HG02852 (cell line): ENCODE data around the gene RNASET2.
"Not testable (repeated sequence)": the region's sequence is repeated elsewhere in the genome, so short reads cannot be mapped to it uniquely, and the experiment has no call there.

Experiments
- ATAC-seq: cut with Tn5 transposase; IDR thresholded peaks from one replicate; pipeline ENCODE4 v1.9.1; 2021; ENCODE audit warnings: mild to moderate bottlenecking, moderate library complexity; ENCODE audit not compliant: unreplicated experiment

Gene RNASET2

DNA sequence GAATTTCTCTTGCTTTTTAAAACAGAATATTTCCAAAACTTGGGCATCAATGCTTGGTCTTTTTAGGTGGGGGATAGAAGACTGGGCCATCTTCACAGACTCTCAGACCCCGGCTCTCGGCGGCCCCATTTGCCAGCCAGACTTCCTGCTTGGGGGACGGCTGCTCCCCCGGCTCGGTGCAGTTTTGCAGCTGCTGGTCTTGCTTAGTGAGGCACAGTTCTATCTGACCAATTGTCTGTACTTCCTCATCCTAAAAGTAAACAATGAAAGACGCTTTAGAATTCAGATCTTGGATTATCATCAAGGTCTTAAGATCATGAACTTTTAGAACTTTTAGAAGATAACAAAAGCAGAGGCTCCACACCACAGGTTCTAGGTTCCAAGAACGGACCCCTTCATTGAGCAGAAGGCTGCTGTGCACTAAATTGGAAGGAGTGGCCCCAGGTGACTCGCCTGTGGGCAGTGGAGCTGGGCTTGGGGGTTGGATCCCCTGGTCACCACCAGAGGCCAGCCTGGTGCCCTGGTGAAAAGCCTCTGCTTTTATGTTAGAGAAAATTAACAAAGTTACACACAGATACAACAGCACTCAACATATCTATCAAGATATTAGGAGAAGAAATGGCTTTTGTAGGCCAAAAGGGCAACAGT, 26.7 kb downstream of the RNASET2 start:
- ATAC-seq, result no peak

DNA sequence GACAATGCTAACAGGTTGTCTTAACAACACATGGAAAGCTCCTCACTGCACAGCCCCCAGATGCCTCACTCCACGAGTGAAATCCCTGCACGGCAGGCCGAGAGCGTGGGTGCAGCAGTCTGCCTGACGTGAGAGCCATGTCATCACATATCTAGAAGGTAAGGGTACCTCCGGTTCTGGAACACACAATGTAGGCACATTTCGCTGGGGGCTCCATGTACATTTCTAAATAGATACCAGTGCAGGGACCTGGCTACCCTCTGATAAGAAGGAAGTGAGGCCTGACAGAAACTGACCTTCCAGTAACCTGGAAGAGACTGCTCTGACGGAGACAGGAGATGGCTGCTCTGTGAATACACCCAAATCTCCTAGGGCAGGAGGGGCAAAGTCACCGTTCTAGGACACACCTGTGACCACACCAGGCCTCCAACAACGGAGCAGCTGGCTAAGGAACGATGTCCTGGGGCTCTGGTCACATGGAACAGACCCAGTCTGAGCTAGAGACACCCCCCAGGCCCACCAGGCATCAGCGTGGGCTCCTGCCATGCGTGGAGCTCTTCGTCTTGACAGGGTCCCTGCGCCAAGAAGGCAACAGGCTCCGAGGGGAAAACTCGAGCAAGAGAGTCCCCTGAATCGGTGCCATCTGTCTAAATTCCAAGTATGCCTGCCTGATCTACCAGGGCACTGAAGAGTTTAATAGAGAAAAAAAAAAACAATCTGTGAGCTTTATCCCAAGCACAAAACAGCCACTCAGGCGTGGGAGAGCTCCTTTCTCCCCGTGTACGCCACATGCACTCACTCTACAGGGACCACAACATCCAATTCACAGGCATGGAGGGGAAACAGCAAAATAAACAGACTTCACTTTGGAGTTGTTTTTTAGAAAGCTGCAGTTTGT, 27.5 kb downstream of the RNASET2 start:
- no peak for ATAC-seq

DNA sequence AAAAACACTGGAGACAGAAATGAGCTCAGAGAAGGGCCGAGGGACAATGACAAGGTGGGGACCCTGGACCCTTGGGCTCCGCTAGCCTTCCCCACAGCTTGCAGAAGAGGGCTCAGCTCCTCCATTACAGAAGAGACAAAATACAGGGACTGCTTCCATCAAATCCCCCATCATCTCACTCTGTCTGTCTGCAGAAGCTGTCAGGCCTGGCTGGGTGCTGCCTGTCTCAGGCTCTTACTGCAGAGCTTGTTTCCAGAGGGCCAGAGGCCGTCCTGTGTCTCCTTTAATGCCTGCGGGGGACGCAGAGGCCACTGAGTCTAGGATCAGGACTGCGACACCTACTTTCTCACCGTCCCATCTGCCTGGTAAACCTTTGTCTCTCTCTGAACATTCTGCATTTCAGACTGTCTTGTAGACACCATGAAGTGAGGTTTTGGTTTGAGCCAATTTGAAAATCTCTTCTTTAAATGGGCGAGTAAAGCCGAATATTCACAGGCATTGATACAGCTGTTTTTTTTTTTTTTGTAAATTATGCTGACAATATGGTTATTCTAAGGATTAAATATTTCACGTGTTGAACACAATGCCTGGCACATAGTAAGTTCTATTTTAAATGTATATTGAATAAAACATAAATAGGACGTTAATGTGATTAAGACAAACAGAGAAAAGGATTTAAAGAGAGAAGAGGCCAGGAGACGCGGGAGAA, 28.3 kb downstream of the RNASET2 start:
- ATAC-seq, result no peak

DNA sequence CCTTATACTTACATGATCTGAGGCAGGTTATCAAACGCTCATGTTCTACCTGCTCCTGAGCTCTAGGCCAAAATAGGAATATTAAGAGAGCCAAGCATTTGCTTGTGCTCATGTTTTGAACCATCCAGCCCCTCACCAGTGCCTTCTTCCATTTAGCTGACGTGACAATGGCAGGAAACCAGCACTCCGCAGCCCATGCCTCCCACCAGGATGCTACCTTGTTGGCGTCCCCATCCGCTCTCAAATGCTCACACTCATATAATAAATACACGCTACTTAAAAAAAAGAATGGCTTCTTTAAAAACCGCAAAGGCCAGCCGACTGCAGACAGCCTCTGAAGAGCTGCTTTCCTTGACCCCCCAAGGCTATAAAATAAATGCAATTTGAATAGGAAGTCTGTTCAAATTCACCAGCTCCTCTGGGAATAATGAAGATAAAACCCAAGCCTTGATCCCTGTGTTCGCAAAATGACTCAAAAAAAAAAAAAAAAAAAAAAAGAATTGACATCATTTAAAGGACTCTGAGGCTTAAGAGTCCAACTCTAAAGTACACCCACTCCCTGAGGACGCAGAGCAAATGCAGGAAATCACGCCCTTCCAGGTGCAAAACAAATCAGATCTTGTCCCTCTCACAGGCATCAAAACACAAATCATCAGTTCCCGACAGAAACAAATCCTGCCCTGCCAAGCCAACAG, 29.0 kb downstream of the RNASET2 start:
- ATAC-seq, result no peak

DNA sequence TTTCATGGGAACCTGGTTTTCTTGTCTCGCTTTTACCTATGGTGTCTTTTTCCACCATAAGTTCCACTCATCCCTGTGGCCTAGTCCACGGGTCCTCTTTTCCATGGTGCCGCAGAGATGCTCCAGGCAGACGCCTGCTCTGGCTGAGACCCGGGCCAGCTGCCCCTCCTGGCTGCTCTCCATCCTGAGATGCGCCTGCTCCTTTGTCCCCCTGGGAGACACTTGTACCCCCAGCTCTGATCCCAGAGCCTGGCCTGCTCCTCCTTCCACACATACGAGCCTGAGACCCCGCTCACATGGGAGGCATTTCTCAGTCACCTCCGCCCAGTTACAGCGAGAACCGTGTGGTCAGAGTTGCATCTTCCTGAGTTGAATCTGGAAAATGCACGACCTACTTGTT, 29.6 kb downstream of the RNASET2 start:
- ATAC-seq, result no peak

DNA sequence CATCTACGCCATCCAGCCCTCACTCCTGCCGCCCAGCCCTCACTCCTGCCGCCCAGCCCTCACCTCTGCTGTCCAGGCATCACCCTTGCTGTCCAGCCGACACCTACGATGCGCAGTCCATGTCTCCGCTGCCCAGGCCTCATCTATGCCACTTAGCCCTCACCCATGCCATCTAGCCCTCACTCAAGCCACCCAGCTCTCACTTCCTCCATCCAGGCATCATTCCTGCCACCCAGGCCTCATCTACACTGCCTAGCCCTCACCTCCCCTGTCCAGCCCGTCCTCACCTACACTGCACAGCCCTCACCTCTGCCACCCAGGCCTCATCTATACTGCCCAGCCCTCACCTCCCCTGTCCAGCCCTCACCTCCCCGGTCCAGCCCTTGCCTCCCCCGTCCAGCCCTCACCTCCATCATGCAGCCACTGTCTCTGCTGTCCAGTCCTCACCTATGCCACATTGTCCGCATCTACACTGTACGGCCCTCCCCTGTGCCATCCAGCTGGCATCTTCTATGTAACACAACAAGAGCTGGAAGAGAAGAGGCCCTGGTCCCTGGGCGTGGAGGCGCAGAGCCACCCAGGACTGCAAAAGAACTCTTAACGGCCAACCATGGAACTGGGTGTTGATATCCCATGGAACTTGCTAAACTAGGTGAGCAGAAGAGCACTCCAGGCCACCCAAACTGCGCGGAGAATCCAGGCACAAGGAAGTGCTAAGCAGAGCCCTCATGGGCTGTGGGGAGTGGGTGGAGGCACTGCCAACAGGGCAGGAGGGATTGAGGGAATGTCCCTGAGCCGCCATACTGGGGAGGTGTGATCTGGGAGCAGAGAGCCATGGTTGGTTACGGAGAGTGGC, 31.0 kb downstream of the RNASET2 start:
- no peak for ATAC-seq

DNA sequence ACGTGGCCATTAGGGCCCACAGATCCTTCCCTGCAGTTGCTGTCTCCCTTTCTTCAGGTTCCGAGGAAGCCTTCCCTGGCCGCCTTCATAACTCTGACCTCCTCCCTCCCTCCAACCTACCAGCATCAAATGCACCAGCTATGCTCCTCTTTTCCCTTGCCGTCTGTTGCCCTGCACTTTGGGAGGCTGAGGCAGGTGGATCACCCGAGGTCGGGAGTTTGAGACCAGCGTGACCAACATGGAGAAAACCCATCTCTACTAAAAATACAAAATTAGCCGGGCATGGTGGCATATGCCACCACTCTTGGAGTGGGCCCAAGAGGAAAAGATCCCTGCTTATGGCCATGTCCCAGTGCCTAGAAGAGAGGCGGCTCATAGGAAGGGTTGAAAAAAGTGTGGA, 31.8 kb downstream of the RNASET2 start:
- ATAC-seq, result no peak

DNA sequence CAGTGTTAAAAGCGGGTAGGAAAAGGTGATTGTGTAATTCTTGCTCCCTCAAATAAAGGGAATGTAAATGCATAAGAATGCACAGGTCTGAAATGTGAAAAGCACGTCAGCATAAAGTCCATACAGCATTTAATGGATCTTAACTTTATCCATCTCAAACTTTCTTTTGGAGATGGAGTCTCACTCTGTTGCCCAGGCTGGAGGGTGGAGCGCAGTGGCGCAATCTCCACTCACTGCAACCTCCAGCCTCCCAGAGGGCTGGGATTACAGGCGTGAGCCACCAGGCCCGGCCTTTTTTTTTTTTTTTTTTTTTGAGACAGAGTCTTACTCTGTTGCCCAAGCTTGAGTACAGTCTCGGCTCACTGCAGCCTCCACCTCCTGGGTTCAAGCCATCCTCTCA, 33.4 kb downstream of the RNASET2 start:
- ATAC-seq, result no peak

DNA sequence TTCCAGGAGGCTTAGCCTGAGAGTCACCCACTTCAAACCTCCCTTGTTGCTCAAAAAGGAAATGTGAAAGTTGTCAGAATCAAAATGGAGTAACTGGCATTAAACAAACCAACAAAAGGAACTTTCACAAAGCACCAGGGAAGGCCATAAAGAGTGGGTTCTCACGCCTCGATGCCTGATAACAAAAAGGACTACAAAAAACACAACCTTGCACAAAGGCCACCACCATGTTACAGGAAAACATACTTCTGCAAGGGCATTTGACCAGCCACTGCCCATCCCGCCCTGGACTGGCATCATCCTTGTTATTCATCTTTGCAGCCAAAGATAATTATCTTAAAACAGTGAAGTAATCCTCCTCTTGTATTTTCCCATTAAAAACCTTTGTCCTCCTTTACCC, 34.8 kb downstream of the RNASET2 start:
- no peak for ATAC-seq

DNA sequence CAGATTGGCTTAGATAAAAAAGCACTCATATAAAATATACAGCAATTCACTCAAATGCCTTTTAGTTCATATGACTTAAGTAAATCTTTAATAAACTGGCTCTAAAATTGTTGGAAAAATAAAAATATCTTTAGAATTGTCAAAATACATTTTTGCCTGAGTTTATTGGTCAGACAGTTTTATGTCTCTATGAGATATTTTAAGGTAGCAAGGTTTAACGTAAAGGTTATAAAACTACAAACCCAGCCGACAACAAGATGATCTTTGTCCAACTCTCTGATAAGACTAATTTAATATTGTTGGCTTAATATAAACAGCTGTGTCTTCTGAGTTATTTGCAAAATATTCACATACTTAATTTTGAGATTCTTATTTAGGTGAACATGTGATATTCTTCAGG, 39.5 kb downstream of the RNASET2 start:
- ATAC-seq, result no peak

DNA sequence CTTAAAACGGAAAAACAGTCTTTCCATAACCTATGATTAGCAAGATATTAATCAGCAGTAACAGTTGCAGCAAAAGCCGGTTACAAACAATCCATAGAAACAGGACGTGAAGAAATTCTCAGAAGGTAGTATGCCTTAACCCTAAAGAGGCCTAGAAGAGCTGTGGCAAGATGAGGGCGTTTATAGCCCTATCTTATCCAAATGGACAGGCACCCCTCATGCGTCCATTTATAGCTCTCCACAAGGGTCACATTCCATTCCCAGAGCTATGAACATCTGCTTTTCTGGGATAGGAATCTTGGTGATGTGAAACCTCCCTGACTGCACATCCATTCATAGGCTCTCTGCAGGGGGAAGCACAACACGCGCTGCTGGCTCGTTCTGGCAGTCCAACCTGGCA, 40.9 kb downstream of the RNASET2 start:
- not testable (repeated sequence) for ATAC-seq

DNA sequence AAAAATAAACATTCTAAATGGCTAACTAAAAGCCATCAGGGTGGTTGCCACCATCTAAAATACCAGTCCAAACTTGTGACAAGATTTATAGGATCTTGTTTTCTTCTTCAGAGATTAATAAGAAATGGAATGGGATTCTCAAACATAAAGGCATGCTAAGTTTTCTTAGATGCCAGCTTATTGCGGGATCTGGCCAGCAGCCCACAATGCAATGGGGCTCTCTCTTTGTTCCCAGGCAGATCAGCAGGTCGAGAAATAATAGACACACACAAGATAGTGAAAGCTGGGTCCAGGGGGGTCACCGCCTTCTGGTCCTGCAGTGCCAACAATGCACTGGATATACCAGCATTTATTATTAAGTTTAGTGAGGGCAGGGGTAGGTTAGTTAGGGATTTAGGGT, 41.4 kb downstream of the RNASET2 start:
- not testable (repeated sequence) for ATAC-seq

DNA sequence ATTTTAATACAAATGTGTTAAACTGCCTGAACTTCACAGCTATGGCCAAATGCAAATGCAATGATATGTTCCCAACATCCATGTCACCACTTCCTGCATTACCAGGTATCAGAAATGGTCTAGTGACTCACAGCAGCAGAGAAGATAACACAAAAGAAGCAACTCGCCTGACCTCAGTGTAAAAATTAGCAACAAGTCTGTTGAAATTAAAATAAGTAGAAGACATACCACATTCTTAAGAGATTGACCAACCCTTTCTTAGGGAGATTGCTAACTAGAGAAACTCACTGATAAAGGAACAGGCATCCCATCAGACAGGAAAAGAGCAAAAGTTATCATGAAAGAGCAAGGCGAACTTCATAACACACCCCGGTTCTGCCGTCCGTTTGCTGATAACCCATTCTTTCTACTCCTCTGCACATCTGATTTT, 45.1 kb downstream of the RNASET2 start:
- ATAC-seq, result no peak

DNA sequence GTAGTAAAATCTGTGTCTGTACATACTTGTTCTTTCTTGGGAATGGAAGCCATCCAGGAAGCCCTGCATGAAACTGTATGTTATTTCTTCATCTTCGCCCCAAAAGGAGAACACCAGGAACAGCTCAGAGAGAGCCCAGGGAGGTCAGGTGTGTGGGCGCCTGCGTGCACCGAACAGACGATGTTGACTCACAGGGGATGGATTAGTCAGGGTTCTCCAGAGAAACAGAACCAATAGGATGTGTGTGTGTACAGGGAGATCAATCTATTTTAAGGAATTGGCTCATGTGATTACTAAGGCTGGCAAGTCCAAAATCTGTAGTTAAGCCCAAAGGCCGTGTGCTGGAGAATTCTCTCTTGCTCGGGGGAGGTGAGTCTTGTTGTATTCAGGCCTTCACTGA, 45.7 kb downstream of the RNASET2 start:
- no peak for ATAC-seq

DNA sequence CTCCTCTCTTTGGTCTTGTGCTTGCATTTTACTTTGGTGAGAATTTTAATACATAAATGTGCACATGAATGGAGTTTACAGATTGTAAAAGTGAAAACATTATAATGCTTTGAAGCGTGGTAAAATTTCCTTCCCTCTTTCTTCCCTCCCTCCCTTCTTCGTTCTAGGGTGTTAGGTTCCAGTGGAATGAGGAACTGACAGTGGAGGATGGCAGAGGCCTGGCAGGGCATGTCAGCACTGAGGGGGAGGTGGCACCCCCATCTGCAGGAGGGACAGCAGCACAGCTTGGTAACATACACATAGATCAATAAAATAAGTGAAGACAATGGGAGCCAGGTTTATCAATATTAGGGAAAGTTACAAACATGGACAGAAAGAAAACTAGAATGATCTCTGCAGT, 47.5 kb downstream of the RNASET2 start:
- ATAC-seq, result no peak

DNA sequence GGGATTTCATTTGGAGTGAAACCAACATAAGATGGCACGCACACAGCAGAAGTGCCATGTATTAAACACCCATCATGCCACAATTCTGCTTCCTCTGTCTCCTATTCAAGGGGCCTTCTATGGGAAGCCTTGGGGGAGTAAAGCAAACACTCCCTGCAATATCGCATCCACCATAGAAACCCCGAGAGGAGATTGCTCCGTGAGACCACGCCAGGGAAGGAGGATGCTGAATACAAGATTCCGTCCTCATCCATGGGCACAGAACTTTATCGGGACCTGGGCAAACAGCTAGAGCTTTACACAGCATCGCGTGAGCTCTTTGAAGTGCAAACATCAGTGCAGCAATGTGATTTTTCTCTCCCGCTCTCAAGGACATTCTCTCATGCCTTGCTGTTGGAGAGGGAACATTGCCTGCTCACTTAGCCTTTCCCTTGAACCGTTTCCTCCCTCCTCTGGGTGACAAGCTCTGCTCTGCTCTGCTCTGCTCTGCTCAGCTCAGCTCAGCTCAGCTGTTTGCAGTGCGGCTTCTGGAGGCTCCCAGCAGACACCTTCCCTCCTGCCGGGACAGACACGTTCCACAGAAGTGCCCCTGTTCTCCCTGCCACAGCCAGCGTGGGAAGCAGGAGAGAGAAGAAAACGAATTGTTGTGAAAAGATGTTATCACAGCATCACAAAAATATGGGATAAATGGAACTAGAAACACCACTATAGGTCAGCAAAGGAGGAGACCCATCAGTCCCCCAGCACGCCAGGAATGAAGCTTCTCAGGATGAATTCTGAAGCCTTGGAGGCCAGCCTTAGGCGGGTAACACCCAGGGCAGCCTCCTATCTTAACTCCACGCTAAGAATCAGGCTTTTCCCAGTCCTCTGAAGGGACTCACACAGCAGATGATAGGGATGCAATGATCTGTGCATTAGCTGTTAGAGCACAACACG, 48.2 kb downstream of the RNASET2 start:
- ATAC-seq, result no peak

DNA sequence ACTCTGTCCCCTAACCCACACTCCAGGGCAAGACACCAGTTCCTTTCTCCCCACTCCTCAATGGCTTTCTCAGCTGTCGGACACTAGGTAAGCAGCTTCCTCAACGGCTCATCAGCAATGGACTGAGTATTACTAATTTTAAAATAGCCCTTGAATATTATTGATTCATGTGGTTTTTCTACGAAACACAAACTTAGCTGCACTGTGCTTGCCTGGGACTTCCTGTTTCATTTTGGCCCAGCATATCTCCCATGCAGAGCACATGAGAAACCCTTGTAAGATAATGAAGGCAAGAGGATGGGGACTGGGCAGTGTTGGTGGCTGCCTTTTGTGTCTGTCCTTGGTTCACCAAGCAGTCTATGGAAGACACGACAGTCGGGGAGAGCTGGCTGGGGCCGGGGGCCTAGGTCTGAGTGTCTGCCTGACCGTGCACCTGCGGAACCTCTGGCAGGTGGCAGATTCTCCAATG, 48.9 kb downstream of the RNASET2 start:
- ATAC-seq, result peak; percentile 89

DNA sequence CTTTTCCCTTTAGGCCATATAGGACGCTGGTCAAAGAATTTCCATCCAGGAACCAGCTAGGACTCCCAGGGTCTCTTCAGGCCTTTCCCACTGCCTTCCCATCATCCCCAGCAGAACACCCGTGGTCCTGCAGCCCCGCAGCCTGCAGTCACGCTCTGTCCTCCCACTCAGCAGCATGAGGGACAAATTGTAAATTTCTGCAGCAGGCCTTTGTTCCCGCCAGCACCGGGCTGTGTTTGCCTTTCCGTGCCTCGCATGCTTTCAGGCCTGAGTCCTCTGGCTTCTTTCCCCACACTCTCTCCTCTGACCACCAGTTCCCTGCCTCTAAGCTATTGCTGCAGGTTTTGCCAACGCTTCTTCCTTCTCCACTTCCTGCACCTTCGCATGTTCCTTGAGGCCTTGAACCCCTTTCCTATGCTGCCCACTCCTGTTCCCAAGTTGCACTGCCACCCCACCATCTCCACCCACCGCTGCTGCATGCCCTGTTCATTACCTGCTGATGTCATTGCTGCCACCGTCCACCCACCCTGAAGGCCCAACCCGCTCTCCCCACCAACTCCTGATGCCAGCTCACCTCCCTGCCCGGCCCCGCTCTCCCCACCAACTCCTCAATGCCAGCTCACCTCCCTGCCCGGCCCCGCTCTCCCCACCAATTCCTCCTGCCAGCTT, 49.8 kb downstream of the RNASET2 start:
- no peak for ATAC-seq
